Tibial artery (tissue), 4 donors: ENCODE data around the gene PIBF1.

Experiments
- DNase-seq, 2 donors: peaks; one replicate each; pipeline ENCODE4 v3.0.0-alpha.2; 2019
- H3K27ac ChIP-seq, 2 donors: fragments of 200-600 bp; sonication (generic) in 1 of 2; 1 replicate in 1 of 2; 2 replicates in 1 of 2; pipeline ENCODE4 v1.5.1; 2018 to 2019; ENCODE audit warnings: mild to moderate bottlenecking in 1 of 2
- H3K27me3 ChIP-seq, 2 donors: fragments of 200-600 bp; sonication (generic) in 1 of 2; one replicate each; pipeline versions ENCODE4 v1.5.1 to v1.6.0; 2016 to 2019
- H3K36me3 ChIP-seq, 3 donors: fragments of 200-600 bp; sonication (generic) in 2 of 3; one replicate each; pipeline ENCODE4 v1.5.1; 2016 to 2019; ENCODE audit warnings: mild to moderate bottlenecking in 2 of 3
- H3K4me1 ChIP-seq, 4 donors: fragments of 200-600 bp; sonication (generic) in 2 of 4; 1 replicate in 3 of 4; 2 replicates in 1 of 4; pipeline ENCODE4 v1.5.1; 2016 to 2019
- H3K4me3 ChIP-seq, 2 donors: fragments of 200-600 bp; sonication (generic) in 1 of 2; 1 replicate in 1 of 2; 2 replicates in 1 of 2; pipeline ENCODE4 v1.5.1; 2018 to 2019; ENCODE audit warnings: mild to moderate bottlenecking in 2 of 2
- H3K9me3 ChIP-seq, 3 donors: fragments of 200-600 bp; sonication (generic) in 1 of 3; one replicate each; pipeline ENCODE4 v1.5.1; 2016 to 2019
- CTCF ChIP-seq, 2 experiments: fragments of 200-600 bp in 1 of 2; fragments of 450-650 bp in 1 of 2; IDR thresholded peaks; one replicate each; pipeline ENCODE4 v1.5.1; 2017 to 2019; ENCODE audit warnings: antibody characterized with exemption in 2 of 2, mild to moderate bottlenecking in 1 of 2, moderate library complexity in 1 of 2
- intact Hi-C: fragments of 100-400 bp; cut with DNase I; formaldehyde crosslinking; loops from one replicate; pipeline ENCODE4 v1.15.0; 2023; ENCODE audit warnings: low total_unique reads

The PIBF1 gene

DNA sequence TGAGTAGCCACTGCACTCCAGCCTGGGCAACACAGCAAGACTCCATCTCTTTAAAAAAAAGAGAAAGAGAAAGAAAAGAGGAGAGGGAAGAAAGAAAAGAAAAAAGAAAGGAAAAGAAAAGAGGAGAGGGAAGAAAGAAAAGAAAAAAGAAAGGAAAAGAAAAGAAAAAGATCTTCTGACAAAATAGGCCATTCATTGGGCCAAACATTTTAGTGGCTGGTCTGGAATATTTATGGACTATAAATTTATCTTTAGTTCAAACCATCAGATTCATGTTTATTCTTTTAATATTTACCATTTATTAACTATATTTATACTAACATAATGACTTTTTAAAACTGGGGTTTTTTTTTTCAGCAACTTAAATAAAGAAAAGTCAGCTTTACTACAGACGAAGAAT is 191.3 kb downstream of the PIBF1 start:
- H3K36me3 ChIP-seq, result peaks cover 6 to 23% (median 14%) of the 10 kb centered on the region in 3 donors
- TF ChIP-seq CTCF (IDR thresholded peaks at IDR 0.05), result no peak
- intact Hi-C loops, result no loop called here
- H3K9me3 ChIP-seq, result no peaks in the 10 kb centered on the region
- no peak for DNase-seq
- no peaks in the 10 kb centered on the region for H3K4me1 ChIP-seq
- H3K27me3 ChIP-seq, result no peaks in the 10 kb centered on the region
- no peak overlapping the region for H3K4me3 ChIP-seq
- no peak overlapping the region for H3K27ac ChIP-seq

DNA sequence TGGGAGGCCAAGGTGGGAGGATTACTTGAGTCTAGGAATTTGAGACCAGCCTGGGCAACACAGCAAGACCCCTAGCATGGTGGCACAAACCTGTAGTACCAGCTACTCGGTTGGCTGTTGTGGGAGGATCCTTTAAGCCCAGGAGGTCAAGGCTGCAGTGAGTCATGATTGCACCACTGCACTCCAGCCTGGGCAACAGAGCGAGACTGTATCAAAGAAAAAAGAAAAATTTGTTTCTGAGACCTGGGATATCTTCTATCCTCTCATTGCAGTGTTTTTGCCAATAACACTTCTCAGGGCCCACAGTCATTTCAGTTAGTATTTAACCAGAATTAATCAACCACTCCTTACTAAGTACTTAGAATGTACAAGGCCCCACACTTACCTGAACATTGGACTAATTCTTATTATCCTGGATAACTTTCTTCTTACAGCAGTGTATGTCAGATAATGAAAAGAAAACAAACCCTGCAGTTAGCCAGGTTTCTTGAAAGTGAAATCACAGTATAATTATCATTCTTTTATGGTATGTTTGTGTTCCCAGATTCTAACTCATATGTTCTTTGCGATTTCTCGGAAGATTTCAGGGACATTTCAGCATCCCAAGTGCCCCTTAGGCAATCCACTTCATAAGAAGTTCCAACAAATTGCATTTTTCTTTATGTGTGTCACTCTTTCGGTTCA is 201.3 kb downstream of the PIBF1 start:
- no peak overlapping the region for H3K27ac ChIP-seq
- no peak for TF ChIP-seq CTCF (IDR thresholded peaks at IDR 0.05)
- intact Hi-C loops, result no loop called here

DNA sequence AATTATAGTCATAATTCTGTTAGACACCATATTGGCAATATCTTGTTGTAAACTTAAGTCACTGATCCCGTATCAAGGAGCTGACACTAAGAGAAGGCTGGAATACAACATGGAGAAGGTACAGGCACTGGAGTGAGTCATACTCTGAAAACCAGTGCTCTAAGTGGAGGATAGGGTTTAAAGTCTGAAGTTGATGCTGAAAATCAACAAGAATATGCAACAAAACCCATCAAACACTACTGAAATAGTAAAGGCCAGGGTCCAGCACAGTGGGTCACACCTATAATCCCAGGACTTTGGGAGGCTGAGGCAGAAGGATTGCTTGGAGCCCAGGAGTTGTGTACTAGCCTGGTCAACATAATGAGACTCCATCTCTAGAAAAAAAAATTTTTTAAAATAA is 203.7 kb downstream of the PIBF1 start:
- H3K27ac ChIP-seq, result no peak overlapping the region
- no peaks in the 10 kb centered on the region for H3K9me3 ChIP-seq
- intact Hi-C loops, result no loop called here
- no peaks in the 10 kb centered on the region for H3K27me3 ChIP-seq
- H3K36me3 ChIP-seq, result no peaks in the 10 kb centered on the region
- DNase-seq, result no peak
- H3K4me3 ChIP-seq, result no peak overlapping the region
- no peak for TF ChIP-seq CTCF (IDR thresholded peaks at IDR 0.05)
- no peaks in the 10 kb centered on the region for H3K4me1 ChIP-seq

More for the DNA sequence above, 201.3 kb downstream of the PIBF1 start:
- Histone ChIP-seq H3K9me3 (no peaks in the 10 kb centered on the region), H3K27me3 (no peaks in the 10 kb centered on the region), H3K36me3 (no peaks in the 10 kb centered on the region), H3K4me3 (no peak overlapping the region), H3K4me1 (no peaks in the 10 kb centered on the region)
- no peak for DNase-seq

- H3K36me3 ChIP-seq, result no peaks in the 10 kb centered on the region
- intact Hi-C loops, result no loop called here
- no peaks in the 10 kb centered on the region for H3K27me3 ChIP-seq
- DNase-seq, result no peak
- no peak overlapping the region for H3K27ac ChIP-seq
- no peak for TF ChIP-seq CTCF (IDR thresholded peaks at IDR 0.05)
- no peaks in the 10 kb centered on the region for H3K4me1 ChIP-seq
- H3K9me3 ChIP-seq, result no peaks in the 10 kb centered on the region
- no peak overlapping the region for H3K4me3 ChIP-seq
Observed at GRCh38 chr13:72986197-72986596, 204.3 kb downstream of the PIBF1 start.

- DNase-seq, result no peak
- Histone ChIP-seq H3K4me1 (no peaks in the 10 kb centered on the region), H3K27ac (no peak overlapping the region), H3K4me3 (no peak overlapping the region), H3K27me3 (no peaks in the 10 kb centered on the region), H3K9me3 (no peaks in the 10 kb centered on the region), H3K36me3 (peaks cover 0 to 13% (median 4%) of the 10 kb centered on the region in 3 donors)
- no peak for TF ChIP-seq CTCF (IDR thresholded peaks at IDR 0.05)
- intact Hi-C loops, result no loop called here
Observed at GRCh38 chr13:72990953-72991352, 209.0 kb downstream of the PIBF1 start.

- Histone ChIP-seq H3K27me3 (no peaks in the 10 kb centered on the region), H3K9me3 (no peaks in the 10 kb centered on the region), H3K4me1 (no peaks in the 10 kb centered on the region), H3K27ac (no peak overlapping the region), H3K4me3 (no peak overlapping the region), H3K36me3 (peaks cover 0 to 16% (median 9%) of the 10 kb centered on the region in 3 donors)
- no peak for TF ChIP-seq CTCF (IDR thresholded peaks at IDR 0.05)
- intact Hi-C loops, result no loop called here
- no peak for DNase-seq
Observed at GRCh38 chr13:72998012-72998411, 216.1 kb downstream of the PIBF1 start.
